GM19328 (cell line): ENCODE data around the gene JOSD1.

Experiments
- ATAC-seq: cut with Tn5 transposase; IDR thresholded peaks from one replicate; pipeline ENCODE4 v1.9.1; 2021; ENCODE audit warnings: mild to moderate bottlenecking, moderate library complexity; ENCODE audit not compliant: unreplicated experiment

The JOSD1 gene

DNA sequence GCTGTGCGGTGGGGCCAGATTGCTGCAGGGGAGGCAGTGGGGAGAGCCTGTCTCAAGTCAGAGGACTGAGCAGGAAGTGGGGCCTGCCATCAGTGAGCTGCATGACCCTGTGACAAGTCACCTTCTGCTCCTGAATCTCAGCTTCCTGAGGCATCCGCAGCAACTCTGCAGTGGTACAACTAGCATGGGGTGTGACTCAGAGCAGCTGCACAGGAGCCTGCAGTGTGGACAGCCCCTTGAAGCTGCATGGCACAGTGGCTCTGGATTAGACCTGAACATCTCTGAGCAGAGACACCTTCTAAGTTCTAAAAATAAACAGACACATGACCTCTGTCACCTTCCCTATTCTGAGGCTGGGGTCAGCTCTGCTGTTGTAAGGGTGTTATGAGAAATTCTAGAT lies 62.5 kb downstream of the JOSD1 start:
- ATAC-seq: no peak
